ENCODE measurements around the gene ZFP69B.

Gene ZFP69B

GRCh38 chr1:40449684-40450494 is at the start of gene ZFP69B:
Gene ZFP69B (plus strand): TSS chr1:40450476. CDS start chr1:40450962, 486 bp downstream.
- peak; percentile 96 for DNase-seq

- DNase-seq: peak; percentile 28
These were observed 48.6 kb upstream of the ZFP69B start for GRCh38 chr1:40401473-40402201.

- peak; percentile 64 for DNase-seq
These were observed 45.4 kb upstream of the ZFP69B start for GRCh38 chr1:40404670-40405462.

GRCh38 chr1:40405812-40406211 is 44.5 kb upstream of the ZFP69B start:
- no peak for DNase-seq

GRCh38 chr1:40407453-40407852 is 42.8 kb upstream of the ZFP69B start:
- no peak for DNase-seq

GRCh38 chr1:40409467-40409866 is 40.8 kb upstream of the ZFP69B start:
- no peak for DNase-seq

GRCh38 chr1:40411294-40411693 is 39.0 kb upstream of the ZFP69B start:
- DNase-seq: no peak

- no peak for DNase-seq
These were observed 38.4 kb upstream of the ZFP69B start for GRCh38 chr1:40411843-40412242.

- DNase-seq: no peak
These were observed 36.6 kb upstream of the ZFP69B start for GRCh38 chr1:40413527-40414252.

GRCh38 chr1:40414331-40414730 is 35.9 kb upstream of the ZFP69B start:
- no peak for DNase-seq

- DNase-seq: no peak
These were observed 33.6 kb upstream of the ZFP69B start for GRCh38 chr1:40416709-40417108.

GRCh38 chr1:40421431-40422384 is 28.6 kb upstream of the ZFP69B start:
- no peak for DNase-seq

GRCh38 chr1:40422630-40423263 is 27.5 kb upstream of the ZFP69B start:
- DNase-seq: no peak

- DNase-seq: no peak
These were observed 27.0 kb upstream of the ZFP69B start for GRCh38 chr1:40423264-40423642.

- DNase-seq: no peak
These were observed 26.2 kb upstream of the ZFP69B start for GRCh38 chr1:40423951-40424618.

- DNase-seq: no peak
These were observed 25.1 kb upstream of the ZFP69B start for GRCh38 chr1:40425198-40425597.

- no peak for DNase-seq
These were observed 18.9 kb upstream of the ZFP69B start for GRCh38 chr1:40431385-40431784.

GRCh38 chr1:40432644-40433390 is 17.5 kb upstream of the ZFP69B start:
- DNase-seq: no peak

- DNase-seq: no peak
These were observed 14.8 kb upstream of the ZFP69B start for GRCh38 chr1:40435471-40435870.

- no peak for DNase-seq
These were observed 14.4 kb upstream of the ZFP69B start for GRCh38 chr1:40435876-40436275.
